ENCODE data around the gene C6orf132. TPM values are rescaled to one million over a fixed set of nuclear protein-coding genes. Genes with fewer than 3 reads are reported as not detected.

The C6orf132 gene
- total and polyA plus RNA-seq, 10 of the 15 experiments (the other 5 are each of a cell fraction or from before 2014, with no cell fraction given), result 0.04 to 0.05 TPM; not detected in 8

- TF ChIP-seq FOXM1 (IDR thresholded peaks at IDR 0.05; ENCODE audit: low read depth, low read length) (no peak), HSF1 (IDR thresholded peaks at IDR 0.05; ENCODE audit: low read depth, low read length) (no peak), ATF7 (IDR thresholded peaks at IDR 0.05; ENCODE audit: low read depth) (no peak), RFX5 (IDR thresholded peaks at IDR 0.05; ENCODE audit: low read depth, low read length) (no peak), FOXK2 (IDR thresholded peaks at IDR 0.05) (no peak)
- TF ChIP-seq, protein P1, sequence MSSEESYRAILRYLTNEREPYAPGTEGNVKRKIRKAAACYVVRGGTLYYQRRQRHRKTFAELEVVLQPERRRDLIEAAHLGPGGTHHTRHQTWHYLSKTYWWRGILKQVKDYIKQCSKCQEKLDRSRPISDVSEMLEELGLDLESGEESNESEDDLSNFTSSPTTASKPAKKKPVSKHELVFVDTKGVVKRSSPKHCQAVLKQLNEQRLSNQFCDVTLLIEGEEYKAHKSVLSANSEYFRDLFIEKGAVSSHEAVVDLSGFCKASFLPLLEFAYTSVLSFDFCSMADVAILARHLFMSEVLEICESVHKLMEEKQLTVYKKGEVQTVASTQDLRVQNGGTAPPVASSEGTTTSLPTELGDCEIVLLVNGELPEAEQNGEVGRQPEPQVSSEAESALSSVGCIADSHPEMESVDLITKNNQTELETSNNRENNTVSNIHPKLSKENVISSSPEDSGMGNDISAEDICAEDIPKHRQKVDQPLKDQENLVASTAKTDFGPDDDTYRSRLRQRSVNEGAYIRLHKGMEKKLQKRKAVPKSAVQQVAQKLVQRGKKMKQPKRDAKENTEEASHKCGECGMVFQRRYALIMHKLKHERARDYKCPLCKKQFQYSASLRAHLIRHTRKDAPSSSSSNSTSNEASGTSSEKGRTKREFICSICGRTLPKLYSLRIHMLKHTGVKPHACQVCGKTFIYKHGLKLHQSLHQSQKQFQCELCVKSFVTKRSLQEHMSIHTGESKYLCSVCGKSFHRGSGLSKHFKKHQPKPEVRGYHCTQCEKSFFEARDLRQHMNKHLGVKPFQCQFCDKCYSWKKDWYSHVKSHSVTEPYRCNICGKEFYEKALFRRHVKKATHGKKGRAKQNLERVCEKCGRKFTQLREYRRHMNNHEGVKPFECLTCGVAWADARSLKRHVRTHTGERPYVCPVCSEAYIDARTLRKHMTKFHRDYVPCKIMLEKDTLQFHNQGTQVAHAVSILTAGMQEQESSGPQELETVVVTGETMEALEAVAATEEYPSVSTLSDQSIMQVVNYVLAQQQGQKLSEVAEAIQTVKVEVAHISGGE (CRISPR knock-in tag; IDR thresholded peaks at IDR 0.05), result no peak
Observed at GRCh38 chr6:42156638-42157037, 14.2 kb upstream of the C6orf132 start (continued).

GRCh38 chr6:42155293-42155692, 12.9 kb upstream of the C6orf132 start:
- H3K27me3 ChIP-seq (replicated peaks in 1 of 2; ENCODE audit: control insufficient read depth in 2 of 2, insufficient read depth in 2 of 2, low read length in 1 of 2), result peaks cover 0 to 3% of the 10 kb centered on the region in 2 experiments; a peak in 2 of 4 replicates
- DNase-seq (ENCODE audit: low read depth, low spot score), result no peak
- in situ Hi-C loops (cut with MboI), result no loop called here
- ATAC-seq, result no peak
- H3K4me1 ChIP-seq (ENCODE audit: control insufficient read depth, insufficient read depth, low read length), result no peaks in the 10 kb centered on the region
- H2AFZ ChIP-seq (ENCODE audit: control insufficient read depth, low read depth, low read length), result no peak overlapping the region
- ChIA-PET RAD21 (ENCODE audit: unreplicated experiment) (interaction anchor here (0.6 kb wide), 1 partner anchor 150 kb away, joined by 3 read pairs; no protein-coding TSS in a partner anchor), SMC1A (ENCODE audit: uncharacterized antibody, unreplicated experiment) (no interaction called here), CTCF (interaction anchor here (0.8 to 2.4 kb wide), 2 partner anchors 12 to 52 kb away, joined by 3 to 6 read pairs; no protein-coding TSS in a partner anchor), POLR2A (no interaction called here)
- H3K36me3 ChIP-seq (ENCODE audit: control insufficient read depth in 2 of 2, insufficient read depth in 2 of 2, low read length in 1 of 2), result no peaks in the 10 kb centered on the region
- H3K9ac ChIP-seq (ENCODE audit: control insufficient read depth, insufficient read depth, low read length), result no peak overlapping the region
- no peak overlapping the region for H3K4me3 ChIP-seq
- BruUV-seq (replicated peaks), result no TSS peak
- no peak overlapping the region for H3K27ac ChIP-seq (ENCODE audit: control insufficient read depth, insufficient read depth)
- H4K20me1 ChIP-seq (ENCODE audit: control insufficient read depth, insufficient read depth), result no peaks in the 10 kb centered on the region
- H3K4me2 ChIP-seq (ENCODE audit: control insufficient read depth, insufficient read depth), result no peak overlapping the region
- WGBS (ENCODE audit: insufficient coverage, insufficient replicate concordance, low lambda C conversion rate, missing lambda C conversion rate), result 42% methylated on average over 4 of the region's 4 CpGs
- TF ChIP-seq SMAD5 (IDR thresholded peaks at IDR 0.05; ENCODE audit: low read depth), result no peak
- TF ChIP-seq KAT2A (conservative IDR thresholded peaks at IDR 0.05; ENCODE audit: control insufficient read depth, low read depth, low read length), result no peak
- TF ChIP-seq CBX5 (IDR thresholded peaks at IDR 0.05; ENCODE audit: low read depth), result no peak
- TF ChIP-seq CHD1 (IDR thresholded peaks at IDR 0.05; ENCODE audit: low read depth, low read length), result no peak
- no peak for TF ChIP-seq YBX1 (IDR thresholded peaks at IDR 0.05)
- no peak for TF ChIP-seq SIX5 (IDR thresholded peaks at IDR 0.05; ENCODE audit: low read depth, low read length, severe bottlenecking)
- H3K9me3 ChIP-seq (replicated peaks; ENCODE audit: control insufficient read depth, insufficient read depth, low read length), result no peaks in the 10 kb centered on the region
- FAIRE-seq, result no peak
- intact Hi-C loops (cut with micrococcal nuclease; ENCODE audit: unreplicated experiment), result no loop called here
- H3K79me2 ChIP-seq (ENCODE audit: control insufficient read depth, insufficient read depth, low read length), result no peaks in the 10 kb centered on the region

All from GM12878 (cell line).